ENCODE data around the gene COL23A1. TPM values are rescaled to one million over a fixed set of nuclear protein-coding genes. Genes with fewer than 3 reads are reported as not detected.

COL23A1 gene
- total RNA-seq, 4 donors from 2014 or later, result 2.5 to 3.4 (median 3.0) TPM

DNA sequence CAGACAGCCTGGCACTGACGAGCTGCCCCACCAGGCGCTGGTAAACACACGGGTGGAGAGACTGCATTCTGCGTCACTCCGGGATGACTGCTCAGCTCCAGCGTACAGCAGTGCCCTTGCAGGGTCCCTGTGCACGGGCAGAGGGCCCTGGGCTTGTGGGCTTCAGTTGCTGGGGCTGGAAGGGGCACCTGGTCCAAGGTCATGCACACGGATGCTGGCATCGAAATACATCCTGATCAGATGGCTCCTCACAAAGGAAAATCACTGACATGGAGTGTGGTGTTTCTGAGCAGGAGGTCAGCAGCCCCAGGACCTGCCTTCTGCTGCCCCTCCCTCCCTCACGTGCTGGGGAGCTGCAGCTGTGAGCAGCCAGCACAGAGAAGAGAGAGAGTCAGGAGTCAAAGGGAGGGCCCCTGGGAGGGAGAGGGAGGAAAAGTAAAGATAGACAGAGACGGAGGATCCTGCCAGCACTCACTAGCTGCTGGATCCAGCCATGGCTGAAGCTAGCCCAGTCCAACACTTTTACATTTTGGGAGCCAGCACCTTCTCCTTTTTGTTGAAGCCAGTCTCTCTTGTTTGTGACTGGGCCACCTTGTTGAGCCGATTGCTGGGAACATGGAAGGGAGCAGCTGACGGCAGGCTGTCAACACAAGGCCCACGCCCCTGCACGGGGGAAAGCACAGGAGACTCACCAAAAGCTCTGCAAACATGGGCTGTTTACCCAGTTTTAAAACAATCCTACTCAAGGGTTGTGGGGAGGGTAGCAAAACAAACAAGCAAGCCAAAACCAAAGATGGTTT is 191.1 kb downstream of the COL23A1 start:
- intact Hi-C loops (cut with DNase I; ENCODE audit: low total_unique reads), result no loop called here
- no peak for TF ChIP-seq POLR2A (IDR thresholded peaks at IDR 0.05)
- TF ChIP-seq, protein P1, sequence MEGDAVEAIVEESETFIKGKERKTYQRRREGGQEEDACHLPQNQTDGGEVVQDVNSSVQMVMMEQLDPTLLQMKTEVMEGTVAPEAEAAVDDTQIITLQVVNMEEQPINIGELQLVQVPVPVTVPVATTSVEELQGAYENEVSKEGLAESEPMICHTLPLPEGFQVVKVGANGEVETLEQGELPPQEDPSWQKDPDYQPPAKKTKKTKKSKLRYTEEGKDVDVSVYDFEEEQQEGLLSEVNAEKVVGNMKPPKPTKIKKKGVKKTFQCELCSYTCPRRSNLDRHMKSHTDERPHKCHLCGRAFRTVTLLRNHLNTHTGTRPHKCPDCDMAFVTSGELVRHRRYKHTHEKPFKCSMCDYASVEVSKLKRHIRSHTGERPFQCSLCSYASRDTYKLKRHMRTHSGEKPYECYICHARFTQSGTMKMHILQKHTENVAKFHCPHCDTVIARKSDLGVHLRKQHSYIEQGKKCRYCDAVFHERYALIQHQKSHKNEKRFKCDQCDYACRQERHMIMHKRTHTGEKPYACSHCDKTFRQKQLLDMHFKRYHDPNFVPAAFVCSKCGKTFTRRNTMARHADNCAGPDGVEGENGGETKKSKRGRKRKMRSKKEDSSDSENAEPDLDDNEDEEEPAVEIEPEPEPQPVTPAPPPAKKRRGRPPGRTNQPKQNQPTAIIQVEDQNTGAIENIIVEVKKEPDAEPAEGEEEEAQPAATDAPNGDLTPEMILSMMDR (IDR thresholded peaks at IDR 0.05), result no peak
- 54 to 68% methylated on average over 11 to 15 of the region's 15 CpGs for WGBS, 2 donors
- DNase-seq (ENCODE audit: low spot score in 2 of 2), result peak in 1 of 2 donors; percentile 66
- no peak overlapping the region for H3K4me3 ChIP-seq (ENCODE audit: low read depth, poor library complexity, severe bottlenecking)

DNA sequence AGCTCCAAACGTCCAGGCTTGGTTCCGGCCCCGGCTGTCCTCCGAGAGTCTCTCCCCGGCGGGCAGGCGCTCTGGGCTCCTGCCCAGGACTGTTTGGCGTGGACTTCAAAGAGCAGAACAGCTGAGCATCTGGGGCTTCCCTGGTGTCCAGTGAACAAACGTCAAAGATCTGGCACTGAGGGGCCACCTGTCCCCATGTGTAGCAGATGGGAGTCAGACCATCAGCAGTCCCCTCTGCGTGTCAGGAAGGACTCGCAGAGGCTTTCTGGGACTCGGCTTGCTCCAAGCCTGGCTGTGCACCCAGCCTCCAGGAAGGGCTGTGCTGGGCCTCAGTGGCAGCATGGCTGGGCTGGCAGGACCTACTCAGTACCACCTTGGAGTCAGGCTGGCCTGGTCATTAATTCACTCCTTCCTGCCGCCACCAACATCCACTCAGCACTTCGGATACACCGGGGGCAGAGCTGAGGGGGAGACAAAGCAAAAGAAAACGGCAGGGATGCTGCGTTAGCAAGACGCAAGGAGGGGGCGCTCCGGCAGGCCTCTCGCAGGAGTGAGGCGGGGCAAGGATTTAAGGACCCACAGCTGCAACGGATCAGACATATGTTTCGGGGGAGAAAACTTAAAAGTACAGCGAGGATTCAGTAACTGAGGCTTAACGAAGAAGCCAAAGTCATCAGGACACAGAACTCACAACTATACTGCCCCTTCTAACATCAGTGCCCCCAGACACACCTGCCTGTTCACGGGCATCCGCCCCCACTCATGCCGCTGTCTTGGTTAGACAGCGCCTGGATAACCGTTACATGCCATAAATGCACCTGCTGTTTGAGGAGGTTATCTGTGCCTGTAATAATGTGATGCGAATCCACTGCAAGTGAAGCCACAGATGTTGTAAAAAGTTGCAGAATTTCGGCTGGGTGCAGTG is 193.1 kb downstream of the COL23A1 start:
- DNase-seq (ENCODE audit: low spot score in 2 of 2), result peak in 1 of 2 donors; percentile 68
- WGBS, 2 donors, result 71 to 77% methylated on average over 25 to 32 of the region's 33 CpGs

DNA sequence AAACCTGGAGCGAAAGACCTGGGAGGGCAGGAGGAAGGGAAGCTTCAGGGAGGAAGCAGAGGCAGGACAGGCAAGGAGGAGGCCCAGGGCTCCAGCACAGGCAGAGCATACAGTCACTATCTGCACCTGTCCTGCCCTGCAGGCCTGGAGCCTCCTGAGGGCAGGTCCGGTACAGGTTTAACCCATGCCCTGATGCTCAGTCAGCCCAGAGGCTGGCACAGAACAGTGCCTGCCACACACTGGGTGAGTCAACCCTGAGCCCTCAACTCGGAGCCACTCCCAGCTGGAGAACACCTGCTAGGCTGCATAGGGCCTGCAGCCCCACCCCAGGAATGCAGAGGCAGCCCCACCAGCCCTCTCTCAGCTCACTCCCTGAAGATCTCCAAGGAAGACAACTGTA is 196.1 kb downstream of the COL23A1 start:
- H3K4me3 ChIP-seq (ENCODE audit: low read depth, poor library complexity, severe bottlenecking), result no peak overlapping the region
- TF ChIP-seq, protein P1 (IDR thresholded peaks at IDR 0.05), result no peak
- no peak for TF ChIP-seq POLR2A (IDR thresholded peaks at IDR 0.05)
- 71 to 73% methylated on average over 2 to 3 of the region's 3 CpGs for WGBS, 2 donors
- DNase-seq (ENCODE audit: low spot score in 2 of 2), result peak in 1 of 2 donors; percentile 52
- intact Hi-C loops (cut with DNase I; ENCODE audit: low total_unique reads), result no loop called here

More for the DNA sequence above, 193.1 kb downstream of the COL23A1 start:
- no peak overlapping the region for H3K4me3 ChIP-seq (ENCODE audit: low read depth, poor library complexity, severe bottlenecking)
- TF ChIP-seq, protein P1 (IDR thresholded peaks at IDR 0.05), result no peak
- TF ChIP-seq POLR2A (IDR thresholded peaks at IDR 0.05), result no peak
- intact Hi-C loops (cut with DNase I; ENCODE audit: low total_unique reads), result no loop called here

DNA sequence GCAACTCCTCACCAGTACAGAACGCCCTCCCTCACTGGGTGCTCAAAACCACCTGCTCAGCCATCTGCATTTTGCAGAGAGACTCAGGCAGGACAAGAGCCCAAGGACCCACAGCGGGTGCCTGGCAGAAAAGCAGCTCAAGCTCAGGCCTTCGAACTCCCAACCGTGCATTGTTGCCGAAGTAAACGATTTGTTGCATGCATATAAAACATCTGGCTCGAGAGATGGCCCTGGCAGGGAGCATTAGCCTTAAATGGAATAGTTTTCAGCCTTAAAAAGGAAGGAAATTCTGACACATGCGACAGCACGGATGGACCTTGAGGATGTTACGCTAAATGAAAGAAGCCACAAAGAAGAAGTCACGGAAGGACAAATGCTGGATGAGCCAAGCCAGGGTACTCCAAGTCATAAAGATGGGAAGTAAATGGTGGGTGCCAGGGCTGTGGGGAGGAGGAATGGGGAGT is 197.2 kb downstream of the COL23A1 start:
- DNase-seq (ENCODE audit: low spot score in 2 of 2), result peak in 1 of 2 donors; percentile 74
- 74 to 80% methylated on average over 11 of the region's 11 CpGs for WGBS, 2 donors
- intact Hi-C loops (cut with DNase I; ENCODE audit: low total_unique reads), result no loop called here

DNA sequence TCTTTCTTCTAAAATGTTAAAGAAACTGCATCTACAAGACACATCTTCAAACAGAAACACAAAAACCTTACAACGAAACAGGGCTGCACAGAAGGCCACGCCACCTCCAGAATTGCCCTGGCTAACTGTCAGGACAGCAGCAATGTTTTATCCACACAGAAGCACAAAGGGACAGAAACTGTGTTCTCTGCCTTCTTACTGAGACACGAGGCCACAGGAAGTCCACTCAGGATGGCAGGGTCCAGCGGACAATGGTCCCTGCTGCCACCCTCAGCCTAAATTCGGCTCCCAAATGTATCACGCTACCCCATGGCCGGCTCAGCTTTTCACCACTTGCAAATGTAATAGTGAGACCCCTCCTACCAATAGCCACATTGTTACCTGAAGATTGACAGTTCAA is 197.8 kb downstream of the COL23A1 start:
- TF ChIP-seq POLR2A (IDR thresholded peaks at IDR 0.05), result no peak
- TF ChIP-seq, protein P1 (IDR thresholded peaks at IDR 0.05), result no peak
- H3K4me3 ChIP-seq (ENCODE audit: low read depth, poor library complexity, severe bottlenecking), result no peak overlapping the region
- WGBS, 2 donors, result 89 to 91% methylated on average over 7 of the region's 7 CpGs
- intact Hi-C loops (cut with DNase I; ENCODE audit: low total_unique reads), result no loop called here
- DNase-seq (ENCODE audit: low spot score in 2 of 2), result peak in 1 of 2 donors; percentile 39

More for the DNA sequence above, 197.2 kb downstream of the COL23A1 start:
- H3K4me3 ChIP-seq (ENCODE audit: low read depth, poor library complexity, severe bottlenecking), result no peak overlapping the region
- no peak for TF ChIP-seq POLR2A (IDR thresholded peaks at IDR 0.05)
- TF ChIP-seq, protein P1 (IDR thresholded peaks at IDR 0.05), result no peak

All from lower leg skin (tissue), 4 donors.